ENCODE data around the gene CEP131. TPM values are rescaled to one million over a fixed set of nuclear protein-coding genes. Genes with fewer than 3 reads are reported as not detected.
A peak's percentile ranks its signal among the peaks of the same experiment; 100 is the strongest.

Gene CEP131
- total and polyA plus RNA-seq, 2 of the 4 experiments (the other 2 are of a cell fraction): 4.8 to 9.6 TPM

DNA sequence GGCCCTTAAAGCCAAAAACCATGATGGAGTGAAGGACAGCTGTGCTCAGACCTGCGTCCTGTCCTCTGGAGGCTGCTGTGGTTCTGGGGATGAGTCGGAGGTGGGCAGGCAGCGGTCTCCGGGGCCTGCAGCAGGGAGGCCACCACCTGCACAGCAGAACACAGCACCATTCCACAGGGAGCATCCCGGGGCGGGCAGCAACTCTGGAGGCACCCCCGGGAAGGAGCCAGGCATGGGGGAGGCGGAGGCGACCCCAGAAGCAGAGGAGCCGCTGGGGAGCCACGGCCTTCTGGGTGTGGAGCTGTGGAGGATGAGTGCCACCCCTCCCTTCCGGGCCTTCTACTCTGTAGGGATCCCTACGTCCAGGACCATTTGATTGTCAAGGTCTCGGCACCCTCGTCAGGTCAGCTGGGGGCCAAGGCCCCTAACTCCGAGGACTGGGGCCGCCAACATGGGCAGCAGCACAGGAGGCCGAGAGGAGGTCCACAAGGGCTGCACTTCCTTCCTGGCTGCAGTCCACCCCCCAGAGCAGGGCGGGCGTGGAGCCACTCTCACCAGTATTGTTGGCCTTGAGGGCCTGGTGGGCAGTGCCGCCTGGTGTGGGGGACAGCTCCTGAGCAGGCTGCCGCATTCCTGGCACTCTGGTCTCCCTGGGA is 23.8 kb downstream of the CEP131 start:
- BruUV-seq (replicated peaks): no TSS peak
- no peaks in the 10 kb centered on the region for H3K9me1 ChIP-seq (ENCODE audit: insufficient read depth, low read length)
- no peaks in the 10 kb centered on the region; the same call in 1 of the 2 replicates for H4K20me1 ChIP-seq (ENCODE audit: insufficient read depth, low read length)
- H3K4me3 ChIP-seq (ENCODE audit: insufficient read depth, low read depth, low read length): no peak overlapping the region
- no peak overlapping the region for H2BK20ac ChIP-seq (ENCODE audit: low read depth, low read length)
- H2BK15ac ChIP-seq (ENCODE audit: low read depth, low read length): no peak overlapping the region
- dilution Hi-C loops (cut with HindIII; ENCODE audit: low sequenced_read_pairs, unreplicated experiment) (no loop called here), intact Hi-C loops (cut with micrococcal nuclease) (no loop called here), in situ Hi-C loops (cut with MboI; ENCODE audit: low sequenced_read_pairs) (no loop called here)
- H2AK9ac ChIP-seq (replicated peaks; ENCODE audit: low read depth, low read length, poor library complexity): peak overlapping the region; percentile 42
- H3K36me3 ChIP-seq (ENCODE audit: control insufficient read depth, insufficient read depth, low read length): peaks cover 8% of the 10 kb centered on the region
- no peak overlapping the region for H4K5ac ChIP-seq (ENCODE audit: low read depth, low read length)
- H4K91ac ChIP-seq (ENCODE audit: insufficient read depth, low read depth, low read length): no peak overlapping the region
- H3K27ac ChIP-seq (ENCODE audit: insufficient read depth, low read length): no peak overlapping the region
- no peak overlapping the region for H2BK120ac ChIP-seq (ENCODE audit: low read depth, low read length)
- no peaks in the 10 kb centered on the region for H3K79me1 ChIP-seq (ENCODE audit: low read depth in 1 of 2, low read length in 2 of 2)
- H3K23ac ChIP-seq (ENCODE audit: low read depth, low read length): no peak overlapping the region
- H3K27me3 ChIP-seq (ENCODE audit: control insufficient read depth, insufficient read depth, low read length): no peaks in the 10 kb centered on the region
- no peaks in the 10 kb centered on the region for H3K4me1 ChIP-seq (ENCODE audit: control insufficient read depth, insufficient read depth, low read length)
- no peak overlapping the region for H3K4ac ChIP-seq (ENCODE audit: low read depth, low read length)
- DNase-seq (no peak), ATAC-seq (ENCODE audit: low read depth) (no peak)
- H3K9me3 ChIP-seq (ENCODE audit: control insufficient read depth, insufficient read depth, low read length): no peaks in the 10 kb centered on the region
- no peak overlapping the region for H2AFZ ChIP-seq (replicated peaks; ENCODE audit: low read length, poor library complexity)
- H4K8ac ChIP-seq (ENCODE audit: low read depth in 2 of 2, low read length in 2 of 2): no peak overlapping the region
- 91% methylated on average over 9 of the region's 22 CpGs; no CpG with 5 or more reads in 1 of the 2 experiments for WGBS, 2 experiments (ENCODE audit: extremely low coverage in 2 of 2, insufficient read length in 1 of 2)
- no peak overlapping the region for H2AK5ac ChIP-seq (ENCODE audit: low read depth, low read length)
- H3K4me2 ChIP-seq (ENCODE audit: low read depth, low read length): no peak overlapping the region
- POLR2A ChIA-PET (ENCODE audit: unreplicated experiment): no interaction called here
- H2BK5ac ChIP-seq (ENCODE audit: low read depth, low read length, poor library complexity, severe bottlenecking): no peak overlapping the region
- no peak for TF ChIP-seq MAZ (IDR thresholded peaks at IDR 0.05; ENCODE audit: borderline replicate concordance, low read depth, low read length)
- TF ChIP-seq FOS (IDR thresholded peaks at IDR 0.05; ENCODE audit: low read depth, low read length): no peak
- TF ChIP-seq, protein P1, sequence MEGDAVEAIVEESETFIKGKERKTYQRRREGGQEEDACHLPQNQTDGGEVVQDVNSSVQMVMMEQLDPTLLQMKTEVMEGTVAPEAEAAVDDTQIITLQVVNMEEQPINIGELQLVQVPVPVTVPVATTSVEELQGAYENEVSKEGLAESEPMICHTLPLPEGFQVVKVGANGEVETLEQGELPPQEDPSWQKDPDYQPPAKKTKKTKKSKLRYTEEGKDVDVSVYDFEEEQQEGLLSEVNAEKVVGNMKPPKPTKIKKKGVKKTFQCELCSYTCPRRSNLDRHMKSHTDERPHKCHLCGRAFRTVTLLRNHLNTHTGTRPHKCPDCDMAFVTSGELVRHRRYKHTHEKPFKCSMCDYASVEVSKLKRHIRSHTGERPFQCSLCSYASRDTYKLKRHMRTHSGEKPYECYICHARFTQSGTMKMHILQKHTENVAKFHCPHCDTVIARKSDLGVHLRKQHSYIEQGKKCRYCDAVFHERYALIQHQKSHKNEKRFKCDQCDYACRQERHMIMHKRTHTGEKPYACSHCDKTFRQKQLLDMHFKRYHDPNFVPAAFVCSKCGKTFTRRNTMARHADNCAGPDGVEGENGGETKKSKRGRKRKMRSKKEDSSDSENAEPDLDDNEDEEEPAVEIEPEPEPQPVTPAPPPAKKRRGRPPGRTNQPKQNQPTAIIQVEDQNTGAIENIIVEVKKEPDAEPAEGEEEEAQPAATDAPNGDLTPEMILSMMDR (conservative IDR thresholded peaks at IDR 0.05; ENCODE audit: low read depth, low read length): no peak
- no peak for TF ChIP-seq SMC3 (IDR thresholded peaks at IDR 0.05; ENCODE audit: low read depth, low read length)
- TF ChIP-seq, protein P2, sequence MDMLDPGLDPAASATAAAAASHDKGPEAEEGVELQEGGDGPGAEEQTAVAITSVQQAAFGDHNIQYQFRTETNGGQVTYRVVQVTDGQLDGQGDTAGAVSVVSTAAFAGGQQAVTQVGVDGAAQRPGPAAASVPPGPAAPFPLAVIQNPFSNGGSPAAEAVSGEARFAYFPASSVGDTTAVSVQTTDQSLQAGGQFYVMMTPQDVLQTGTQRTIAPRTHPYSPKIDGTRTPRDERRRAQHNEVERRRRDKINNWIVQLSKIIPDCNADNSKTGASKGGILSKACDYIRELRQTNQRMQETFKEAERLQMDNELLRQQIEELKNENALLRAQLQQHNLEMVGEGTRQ (IDR thresholded peaks at IDR 0.05; ENCODE audit: low read depth, low read length): no peak
- no peak for TF ChIP-seq NFE2L2 (IDR thresholded peaks at IDR 0.05; ENCODE audit: low read depth, low read length)
- no peak for TF ChIP-seq RCOR1 (IDR thresholded peaks at IDR 0.05; ENCODE audit: insufficient replicate concordance, low read length)
- no peak for TF ChIP-seq CHD1 (IDR thresholded peaks at IDR 0.05; ENCODE audit: low read depth, low read length)
- TF ChIP-seq MAFK (IDR thresholded peaks at IDR 0.05; ENCODE audit: low read depth, low read length): no peak
- TF ChIP-seq, protein P3, sequence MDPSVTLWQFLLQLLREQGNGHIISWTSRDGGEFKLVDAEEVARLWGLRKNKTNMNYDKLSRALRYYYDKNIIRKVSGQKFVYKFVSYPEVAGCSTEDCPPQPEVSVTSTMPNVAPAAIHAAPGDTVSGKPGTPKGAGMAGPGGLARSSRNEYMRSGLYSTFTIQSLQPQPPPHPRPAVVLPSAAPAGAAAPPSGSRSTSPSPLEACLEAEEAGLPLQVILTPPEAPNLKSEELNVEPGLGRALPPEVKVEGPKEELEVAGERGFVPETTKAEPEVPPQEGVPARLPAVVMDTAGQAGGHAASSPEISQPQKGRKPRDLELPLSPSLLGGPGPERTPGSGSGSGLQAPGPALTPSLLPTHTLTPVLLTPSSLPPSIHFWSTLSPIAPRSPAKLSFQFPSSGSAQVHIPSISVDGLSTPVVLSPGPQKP (IDR thresholded peaks at IDR 0.05; ENCODE audit: borderline replicate concordance, low read depth, low read length): no peak
- TF ChIP-seq POLR2A (IDR thresholded peaks at IDR 0.05; ENCODE audit: low read depth, low read length): no peak
- no peak overlapping the region for H3K14ac ChIP-seq (replicated peaks; ENCODE audit: low read depth, low read length)
- H3K18ac ChIP-seq (ENCODE audit: low read depth, low read length): no peak overlapping the region
- no peak overlapping the region for H3K9ac ChIP-seq (ENCODE audit: low read depth, low read length)
- CTCF ChIA-PET: interaction anchor here (0.7 kb wide), 1 partner anchor 20 kb away, joined by 3 read pairs; no protein-coding TSS in a partner anchor
- no peak overlapping the region for H3K56ac ChIP-seq (ENCODE audit: extremely low read depth, insufficient read depth, low read length)

All from IMR-90 (cell line).